Measurements from ENCODE around the gene SEC61A2. TPM values are rescaled to one million over a fixed set of nuclear protein-coding genes. Genes with fewer than 3 reads are reported as not detected.

Gene SEC61A2
- total RNA-seq, 6 donors from 2014 or later, result 3.2 to 9.3 (median 5.9) TPM

DNA sequence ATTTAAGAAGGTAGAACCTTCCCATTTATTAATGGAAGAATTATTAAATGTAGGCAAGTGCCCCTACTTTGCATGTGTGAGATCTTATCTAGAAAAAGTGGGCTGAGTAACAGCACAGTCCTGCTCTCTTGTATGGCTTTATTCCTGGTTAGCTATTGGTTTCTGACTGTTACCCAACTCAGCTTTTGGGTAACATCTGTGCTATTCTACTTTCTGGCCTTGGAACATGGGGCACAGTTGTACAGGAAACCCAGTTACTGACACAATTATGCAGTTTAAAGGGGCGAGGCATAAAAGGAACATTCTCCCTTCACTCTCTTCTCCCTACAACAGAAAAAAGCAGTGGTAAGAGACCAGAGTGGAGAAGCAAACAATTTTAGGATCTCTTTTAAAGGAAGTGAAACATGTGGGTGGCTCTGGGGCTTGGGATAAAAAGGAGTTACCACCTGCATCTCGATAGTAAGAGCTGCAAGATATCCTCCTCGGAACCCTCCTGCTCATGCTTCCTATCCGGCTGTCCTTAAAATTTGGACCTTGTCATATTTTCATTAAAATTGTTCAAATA lies 50.2 kb downstream of the SEC61A2 start:
- 71 to 83% methylated on average over 4 of the region's 4 CpGs for WGBS, 2 donors
- H3K9me3 ChIP-seq, result no peaks in the 10 kb centered on the region
- DNase-seq, result no peak
- no peak overlapping the region for H3K4me3 ChIP-seq
- TF ChIP-seq POLR2A (IDR thresholded peaks at IDR 0.05) (no peak), EP300 (IDR thresholded peaks at IDR 0.05) (no peak), POLR2AphosphoS5 (IDR thresholded peaks at IDR 0.05) (no peak)
- TF ChIP-seq, protein P1, sequence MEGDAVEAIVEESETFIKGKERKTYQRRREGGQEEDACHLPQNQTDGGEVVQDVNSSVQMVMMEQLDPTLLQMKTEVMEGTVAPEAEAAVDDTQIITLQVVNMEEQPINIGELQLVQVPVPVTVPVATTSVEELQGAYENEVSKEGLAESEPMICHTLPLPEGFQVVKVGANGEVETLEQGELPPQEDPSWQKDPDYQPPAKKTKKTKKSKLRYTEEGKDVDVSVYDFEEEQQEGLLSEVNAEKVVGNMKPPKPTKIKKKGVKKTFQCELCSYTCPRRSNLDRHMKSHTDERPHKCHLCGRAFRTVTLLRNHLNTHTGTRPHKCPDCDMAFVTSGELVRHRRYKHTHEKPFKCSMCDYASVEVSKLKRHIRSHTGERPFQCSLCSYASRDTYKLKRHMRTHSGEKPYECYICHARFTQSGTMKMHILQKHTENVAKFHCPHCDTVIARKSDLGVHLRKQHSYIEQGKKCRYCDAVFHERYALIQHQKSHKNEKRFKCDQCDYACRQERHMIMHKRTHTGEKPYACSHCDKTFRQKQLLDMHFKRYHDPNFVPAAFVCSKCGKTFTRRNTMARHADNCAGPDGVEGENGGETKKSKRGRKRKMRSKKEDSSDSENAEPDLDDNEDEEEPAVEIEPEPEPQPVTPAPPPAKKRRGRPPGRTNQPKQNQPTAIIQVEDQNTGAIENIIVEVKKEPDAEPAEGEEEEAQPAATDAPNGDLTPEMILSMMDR (IDR thresholded peaks at IDR 0.05), result no peak
- peaks cover 8 to 97% (median 43%) of the 10 kb centered on the region in 4 donors for H3K36me3 ChIP-seq
- H3K27me3 ChIP-seq, result no peaks in the 10 kb centered on the region
- no peak for ATAC-seq (ENCODE audit: low FRiP score in 2 of 2)
- H3K27ac ChIP-seq, result no peak overlapping the region
- H3K4me1 ChIP-seq, result peaks cover 0 to 4% (median 0%) of the 10 kb centered on the region in 4 donors

DNA sequence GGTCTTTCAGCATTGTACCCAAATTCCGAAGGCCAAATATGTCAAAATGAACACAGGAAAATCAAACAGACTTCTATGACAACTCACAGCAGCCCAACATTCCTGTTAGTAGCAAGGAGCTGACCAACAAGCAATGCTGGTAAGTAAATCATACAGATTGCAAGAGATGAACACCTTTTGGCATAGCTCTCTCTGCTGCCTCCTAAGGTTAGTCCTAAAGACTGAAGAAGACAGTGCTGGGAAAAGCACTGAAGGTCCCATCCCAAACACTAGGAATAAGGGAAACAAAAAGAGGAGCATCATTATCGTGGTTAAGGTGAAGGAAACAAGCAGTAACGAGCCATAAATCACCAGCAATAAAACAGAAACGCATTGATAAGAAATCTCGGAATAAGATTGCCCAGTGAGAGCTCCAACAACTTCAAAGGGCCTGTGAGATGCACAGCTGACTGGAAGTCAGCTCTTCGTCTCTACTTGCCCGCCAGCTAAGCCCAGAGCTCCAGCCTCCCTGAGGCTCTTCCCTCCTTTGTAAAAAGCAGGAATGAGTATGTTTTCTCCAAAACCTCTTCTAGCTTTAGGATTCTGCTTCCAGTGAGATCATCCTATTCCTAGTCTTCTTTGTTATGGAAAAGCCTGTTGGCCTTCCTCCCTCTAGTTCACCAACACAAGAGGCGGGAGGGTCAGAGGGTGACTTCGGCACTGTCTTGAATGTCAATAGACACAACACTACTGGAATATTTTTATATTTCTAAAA lies 50.9 kb downstream of the SEC61A2 start:
- WGBS, 2 donors, result 77 to 86% methylated on average over 9 of the region's 9 CpGs
- no peak for ATAC-seq (ENCODE audit: low FRiP score in 2 of 2)
- TF ChIP-seq, protein P1 (IDR thresholded peaks at IDR 0.05), result no peak
- no peak for TF ChIP-seq POLR2A (IDR thresholded peaks at IDR 0.05)
- H3K27me3 ChIP-seq, result no peaks in the 10 kb centered on the region
- H3K36me3 ChIP-seq, result peaks cover 9 to 97% (median 43%) of the 10 kb centered on the region in 4 donors
- H3K9me3 ChIP-seq, result no peaks in the 10 kb centered on the region
- peaks cover 0 to 4% (median 0%) of the 10 kb centered on the region in 4 donors for H3K4me1 ChIP-seq
- no peak for DNase-seq
- no peak overlapping the region for H3K4me3 ChIP-seq
- H3K27ac ChIP-seq, result no peak overlapping the region

DNA sequence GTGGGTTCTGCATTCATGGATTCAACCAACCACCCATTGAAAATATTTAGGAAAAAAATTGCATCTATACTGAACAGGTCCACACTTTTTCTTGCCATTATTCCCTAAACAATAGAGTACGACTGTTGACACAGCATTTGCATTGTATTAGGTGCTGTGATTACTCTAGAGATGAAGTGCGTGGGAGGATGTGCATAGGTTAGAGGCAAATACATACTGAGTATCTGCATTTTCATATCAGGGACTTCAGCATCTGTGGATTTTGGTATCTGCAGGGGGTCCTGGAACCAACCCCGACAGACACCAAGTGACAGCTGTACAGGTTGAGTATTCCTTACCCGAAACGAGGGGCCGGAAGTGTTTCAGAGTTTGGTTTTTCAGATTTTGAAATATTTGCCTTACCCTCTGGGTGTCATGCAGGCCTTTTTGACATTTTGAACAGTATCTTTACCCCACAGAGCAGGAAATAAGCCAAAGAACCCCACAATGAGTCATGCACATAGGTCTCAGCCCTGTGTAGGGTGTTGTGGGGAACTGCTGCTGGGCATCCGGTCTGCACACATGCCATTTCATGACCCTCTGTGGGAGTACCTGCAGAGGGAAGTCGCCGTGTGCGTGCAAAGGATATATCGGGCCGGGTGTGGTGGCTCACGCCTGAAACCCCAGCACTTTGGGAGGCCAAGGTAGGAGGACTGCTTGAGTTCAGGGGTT lies 51.7 kb downstream of the SEC61A2 start:
- WGBS, 2 donors, result 63 to 69% methylated on average over 13 of the region's 13 CpGs

DNA sequence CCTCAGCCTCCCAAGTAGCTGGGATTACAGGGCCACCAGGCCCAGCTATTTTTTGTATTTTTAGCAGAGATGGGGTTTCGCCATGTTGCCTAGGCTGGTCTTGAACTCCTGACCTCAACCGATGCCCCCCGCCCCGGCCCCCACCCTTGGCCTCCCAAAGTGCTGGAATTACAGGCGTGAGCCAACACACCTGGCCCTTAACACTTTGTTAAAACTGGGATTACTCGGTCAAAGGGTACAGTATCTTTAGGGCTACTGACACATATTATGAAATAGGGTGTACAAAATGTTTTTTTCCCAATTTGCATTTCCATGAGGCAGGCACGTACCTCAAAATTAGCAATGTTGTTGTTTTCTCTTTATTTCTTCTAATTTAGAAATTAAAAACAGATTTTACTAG lies 54.7 kb downstream of the SEC61A2 start:
- TF ChIP-seq POLR2AphosphoS5 (IDR thresholded peaks at IDR 0.05) (no peak), POLR2A (IDR thresholded peaks at IDR 0.05) (no peak)
- H3K27ac ChIP-seq, result no peak overlapping the region
- H3K9me3 ChIP-seq, result no peaks in the 10 kb centered on the region
- DNase-seq (no peak), ATAC-seq (ENCODE audit: low FRiP score in 2 of 2) (no peak)
- H3K36me3 ChIP-seq, result peaks cover 4 to 80% (median 18%) of the 10 kb centered on the region in 4 donors
- no peaks in the 10 kb centered on the region for H3K27me3 ChIP-seq
- peaks cover 0 to 4% (median 0%) of the 10 kb centered on the region in 4 donors for H3K4me1 ChIP-seq
- H3K4me3 ChIP-seq, result no peak overlapping the region
- WGBS, 2 donors, result 96 to 100% methylated on average over 7 of the region's 7 CpGs

More for the DNA sequence above, 51.7 kb downstream of the SEC61A2 start:
- H3K4me1 ChIP-seq, result peaks cover 0 to 4% (median 0%) of the 10 kb centered on the region in 4 donors
- no peak overlapping the region for H3K4me3 ChIP-seq
- H3K36me3 ChIP-seq, result peaks cover 13 to 97% (median 40%) of the 10 kb centered on the region in 4 donors
- DNase-seq (peak in 1 of 2 donors; percentile 61), ATAC-seq (ENCODE audit: low FRiP score in 2 of 2) (peak; percentile 49 to 84)
- no peaks in the 10 kb centered on the region for H3K27me3 ChIP-seq
- TF ChIP-seq, protein P1 (IDR thresholded peaks at IDR 0.05), result no peak
- TF ChIP-seq POLR2AphosphoS5 (IDR thresholded peaks at IDR 0.05), result no peak
- TF ChIP-seq EP300 (IDR thresholded peaks at IDR 0.05), result no peak
- TF ChIP-seq POLR2A (IDR thresholded peaks at IDR 0.05), result no peak
- no peak overlapping the region for H3K27ac ChIP-seq
- H3K9me3 ChIP-seq, result no peaks in the 10 kb centered on the region

DNA sequence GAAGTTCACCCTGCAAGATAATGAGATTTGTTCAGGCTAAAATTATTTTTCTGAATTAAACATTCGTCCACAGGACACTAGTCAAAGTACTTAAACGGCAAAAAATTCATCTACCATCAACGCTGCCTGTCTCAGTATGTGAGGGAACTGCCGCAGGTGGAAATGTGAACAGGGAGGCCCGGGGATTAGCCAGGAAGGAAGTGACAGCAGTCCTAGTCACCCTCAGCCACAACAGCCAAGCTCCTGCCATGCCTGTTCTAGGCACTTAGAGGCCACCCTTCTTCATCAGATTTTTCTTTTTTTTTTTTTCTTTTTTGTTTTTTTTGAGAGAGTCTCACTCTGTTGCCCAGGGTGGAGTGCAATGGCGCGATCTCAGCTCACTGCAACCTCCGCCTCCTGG lies 56.8 kb downstream of the SEC61A2 start:
- Histone ChIP-seq H3K27ac (no peak overlapping the region), H3K4me3 (no peak overlapping the region), H3K27me3 (no peaks in the 10 kb centered on the region), H3K4me1 (peaks cover 0 to 1% (median 0%) of the 10 kb centered on the region in 4 donors), H3K9me3 (no peaks in the 10 kb centered on the region), H3K36me3 (peaks cover 4 to 59% (median 18%) of the 10 kb centered on the region in 4 donors)
- ATAC-seq (ENCODE audit: low FRiP score in 2 of 2), result no peak
- 68 to 87% methylated on average over 8 of the region's 8 CpGs for WGBS, 2 donors
- no peak for DNase-seq
- TF ChIP-seq EP300 (IDR thresholded peaks at IDR 0.05) (no peak), POLR2AphosphoS5 (IDR thresholded peaks at IDR 0.05) (no peak), POLR2A (IDR thresholded peaks at IDR 0.05) (no peak)
- TF ChIP-seq, protein P1 (IDR thresholded peaks at IDR 0.05), result no peak

Measured in upper lobe of left lung (tissue), 6 donors.